Measurements from ENCODE around the gene FBP1.

FBP1 gene

GRCh38 chr9:94638335-94639060 lies 820 bp downstream of the FBP1 start:
- no peak for ATAC-seq
- TF ChIP-seq TOX (CRISPR knock-in tag; IDR thresholded peaks at IDR 0.05; ENCODE audit: borderline replicate concordance) (no peak), ESRRG (CRISPR knock-in tag; IDR thresholded peaks at IDR 0.05) (no peak)

- TF ChIP-seq PPARA (CRISPR knock-in tag; IDR thresholded peaks at IDR 0.05; ENCODE audit: borderline replicate concordance) (no peak), BACH2 (CRISPR knock-in tag; IDR thresholded peaks at IDR 0.05; ENCODE audit: borderline replicate concordance) (no peak), ZFP30 (CRISPR knock-in tag; IDR thresholded peaks at IDR 0.05) (no peak)
- peak; percentile 62 for ATAC-seq
Measured at GRCh38 chr9:94632737-94633136, 6.6 kb downstream of the FBP1 start.

- no peak for TF ChIP-seq TOX (CRISPR knock-in tag; IDR thresholded peaks at IDR 0.05; ENCODE audit: borderline replicate concordance)
- no peak for TF ChIP-seq ISL1 (CRISPR knock-in tag; IDR thresholded peaks at IDR 0.05)
- TF ChIP-seq RARB (CRISPR knock-in tag; IDR thresholded peaks at IDR 0.05) = no peak
- TF ChIP-seq ZC3H10 (CRISPR knock-in tag; IDR thresholded peaks at IDR 0.05) = no peak
- no peak for TF ChIP-seq GLIS3 (CRISPR knock-in tag; IDR thresholded peaks at IDR 0.05)
- no peak for TF ChIP-seq ESRRG (CRISPR knock-in tag; IDR thresholded peaks at IDR 0.05)
- no peak for TF ChIP-seq POU6F1 (CRISPR knock-in tag; IDR thresholded peaks at IDR 0.05; ENCODE audit: borderline replicate concordance, low read depth)
- ATAC-seq = no peak
Measured at GRCh38 chr9:94631599-94631998, 7.7 kb downstream of the FBP1 start.

- TF ChIP-seq ZNF70 (CRISPR knock-in tag; IDR thresholded peaks at IDR 0.05) = no peak
- TF ChIP-seq RARB (CRISPR knock-in tag; IDR thresholded peaks at IDR 0.05) = no peak
- no peak for TF ChIP-seq ARNTL (CRISPR knock-in tag; IDR thresholded peaks at IDR 0.05; ENCODE audit: borderline replicate concordance, low read depth)
- no peak for ATAC-seq
Measured at GRCh38 chr9:94630833-94631232, 8.5 kb downstream of the FBP1 start.

- no peak for ATAC-seq
- TF ChIP-seq GLIS3 (CRISPR knock-in tag; IDR thresholded peaks at IDR 0.05) (no peak), ZC3H10 (CRISPR knock-in tag; IDR thresholded peaks at IDR 0.05) (no peak), SNAI2 (CRISPR knock-in tag; IDR thresholded peaks at IDR 0.05) (no peak), ZNF565 (CRISPR knock-in tag; conservative IDR thresholded peaks at IDR 0.05; ENCODE audit: low read depth) (no peak), ZFP3 (CRISPR knock-in tag; IDR thresholded peaks at IDR 0.05) (no peak), ZFP30 (CRISPR knock-in tag; IDR thresholded peaks at IDR 0.05) (no peak), ARNTL (CRISPR knock-in tag; IDR thresholded peaks at IDR 0.05; ENCODE audit: borderline replicate concordance, low read depth) (no peak), PPARA (CRISPR knock-in tag; IDR thresholded peaks at IDR 0.05; ENCODE audit: borderline replicate concordance) (no peak), TCF4 (CRISPR knock-in tag; IDR thresholded peaks at IDR 0.05; ENCODE audit: borderline replicate concordance) (no peak), ZNF70 (CRISPR knock-in tag; IDR thresholded peaks at IDR 0.05) (no peak), ZNF8 (CRISPR knock-in tag; IDR thresholded peaks at IDR 0.05) (no peak), ISL1 (CRISPR knock-in tag; IDR thresholded peaks at IDR 0.05) (no peak), TSHZ2 (CRISPR knock-in tag; IDR thresholded peaks at IDR 0.05) (no peak), CSDC2 (CRISPR knock-in tag; IDR thresholded peaks at IDR 0.05) (no peak)
Measured at GRCh38 chr9:94630281-94630680, 9.0 kb downstream of the FBP1 start.

- ATAC-seq = no peak
- TF ChIP-seq ESRRG (CRISPR knock-in tag; IDR thresholded peaks at IDR 0.05) = no peak
- no peak for TF ChIP-seq ISL1 (CRISPR knock-in tag; IDR thresholded peaks at IDR 0.05)
- no peak for TF ChIP-seq BACH2 (CRISPR knock-in tag; IDR thresholded peaks at IDR 0.05; ENCODE audit: borderline replicate concordance)
- TF ChIP-seq TSHZ2 (CRISPR knock-in tag; IDR thresholded peaks at IDR 0.05) = no peak
- no peak for TF ChIP-seq SNAI2 (CRISPR knock-in tag; IDR thresholded peaks at IDR 0.05)
- no peak for TF ChIP-seq CREB5 (CRISPR knock-in tag; IDR thresholded peaks at IDR 0.05; ENCODE audit: low read depth)
- no peak for TF ChIP-seq ZNF565 (CRISPR knock-in tag; conservative IDR thresholded peaks at IDR 0.05; ENCODE audit: low read depth)
- no peak for TF ChIP-seq OSR1 (CRISPR knock-in tag; IDR thresholded peaks at IDR 0.05)
- no peak for TF ChIP-seq CSDC2 (CRISPR knock-in tag; IDR thresholded peaks at IDR 0.05)
- no peak for TF ChIP-seq RARB (CRISPR knock-in tag; IDR thresholded peaks at IDR 0.05)
- TF ChIP-seq ZNF70 (CRISPR knock-in tag; IDR thresholded peaks at IDR 0.05) = no peak
- TF ChIP-seq ZNF8 (CRISPR knock-in tag; IDR thresholded peaks at IDR 0.05) = no peak
- no peak for TF ChIP-seq CSRNP3 (CRISPR knock-in tag; IDR thresholded peaks at IDR 0.05)
Measured at GRCh38 chr9:94627287-94627686, 12.0 kb downstream of the FBP1 start.

Data from SK-N-SH treated with all-trans-retinoic acid at 6 μM for 48 hours (cell line).